Transverse colon (tissue), 4 donors: Measurements from ENCODE around the gene TUNAR.

Experiments used
- CTCF ChIP-seq, 5 experiments: fragments of 200-600 bp in 3 of 5; fragments of 450-650 bp in 2 of 5; sonication (generic) in 3 of 5; IDR thresholded peaks; 1 replicate in 2 of 5; 2 replicates in 3 of 5; pipeline ENCODE4 v1.5.1; 2016 to 2017; ENCODE audit warnings: antibody characterized with exemption in 5 of 5, inconsistent platforms in 3 of 5, mild to moderate bottlenecking in 2 of 5, moderate library complexity in 1 of 5
- EP300 ChIP-seq: sonication (generic); formaldehyde crosslinking; IDR thresholded peaks from one replicate; pipeline ENCODE4 v1.6.1; 2017; ENCODE audit warnings: antibody characterized with exemption, low read depth
- POLR2A ChIP-seq: fragments of 450-650 bp; IDR thresholded peaks from one replicate; pipeline ENCODE4 v1.6.1; 2016; ENCODE audit warnings: antibody characterized with exemption, mild to moderate bottlenecking, moderate library complexity
- POLR2AphosphoS5 ChIP-seq, 3 donors: sonication (generic); formaldehyde crosslinking; IDR thresholded peaks; one replicate each; pipeline ENCODE4 v1.6.1; 2016; ENCODE audit warnings: antibody characterized with exemption in 3 of 3

- TF ChIP-seq CTCF (IDR thresholded peaks at IDR 0.05) (no peak), POLR2A (no peak), EP300 (no peak), POLR2AphosphoS5 (IDR thresholded peaks at IDR 0.05) (no peak)
Measured at GRCh38 chr14:95838862-95839261, 37.8 kb upstream of the TUNAR start.
